ENCODE measurements around the gene ARFGEF2. TPM values are rescaled to one million over a fixed set of nuclear protein-coding genes. Genes with fewer than 3 reads are reported as not detected.
"Not testable (repeated sequence)": the region's sequence is repeated elsewhere in the genome, so short reads cannot be mapped to it uniquely, and the experiment has no call there.

ARFGEF2 gene
- polyA plus RNA-seq, 1 donor = 33.3 TPM

- no peak for DNase-seq
These were observed 156.8 kb downstream of the ARFGEF2 start for GRCh38 chr20:49078310-49078709.

- not testable (repeated sequence) for DNase-seq
These were observed 160.8 kb downstream of the ARFGEF2 start for GRCh38 chr20:49082295-49082694.

Other genes starting within 250 kb of the ARFGEF2 start
- gene PREX1, start 93.7 kb upstream of the ARFGEF2 start, polyA plus RNA-seq (ENCODE audit: insufficient read length) = 11.7 TPM
- gene CSE1L, start 124.6 kb downstream of the ARFGEF2 start, polyA plus RNA-seq (ENCODE audit: insufficient read length) = 130 TPM